Colonic mucosa (tissue), 4 donors: ENCODE measurements around the gene POU6F2. TPM values are rescaled to one million over a fixed set of nuclear protein-coding genes. Genes with fewer than 3 reads are reported as not detected.

Experiments
- DNase-seq: peaks from one replicate; pipeline ENCODE4 v3.0.0-alpha.2; 2020
- H3K27ac ChIP-seq: fragments of 200-600 bp; one replicate; pipeline ENCODE4 v1.8.0; 2021
- H3K27me3 ChIP-seq: fragments of 200-600 bp; one replicate; pipeline ENCODE4 v1.8.0; 2021
- H3K36me3 ChIP-seq: fragments of 200-600 bp; one replicate; pipeline ENCODE4 v1.8.0; 2021
- H3K4me1 ChIP-seq: fragments of 200-600 bp; one replicate; pipeline ENCODE4 v1.8.0; 2021; ENCODE audit warnings: mild to moderate bottlenecking
- H3K4me3 ChIP-seq: fragments of 200-600 bp; one replicate; pipeline ENCODE4 v1.8.0; 2021
- H3K9ac ChIP-seq, 2 donors: one replicate each; pipeline ENCODE4 v1.7.0; 2013; ENCODE audit warnings: control low read depth in 2 of 2, low read depth in 2 of 2, low read length in 2 of 2
- H3K9me3 ChIP-seq: fragments of 200-600 bp; one replicate; pipeline ENCODE4 v1.8.0; 2021
- CTCF ChIP-seq: fragments of 200-600 bp; IDR thresholded peaks from one replicate; pipeline ENCODE4 v1.8.0; 2022; ENCODE audit warnings: antibody characterized with exemption, mild to moderate bottlenecking
- intact Hi-C: fragments of 100-400 bp; cut with DNase I; formaldehyde crosslinking; loops from one replicate; pipeline ENCODE4 v1.14.1; 2022
- total RNA-seq, 2 donors: library from RNA; stranded (reverse); fragmentation: NEBNext Ultra II Directional in 1 of 2; extraction: Animal tissue kit (Norgen Biotek cat#: 25700) in 1 of 2; gene quantifications; one replicate each; pipeline ENCODE4 v1.2.1, GENCODE V29; 2021
- donor health status: healthy.
- donor health status: DM: no; HTN: no; CAD: no.
- donor health status: DM: no; HTN: no; CAD: no.

The POU6F2 gene
- total RNA-seq, 2 donors from 2014 or later, result 1.3 TPM; not detected in 1

GRCh38 chr7:39446546-39446945 is 468.8 kb downstream of the POU6F2 start:
- H3K4me1 ChIP-seq, result no peaks in the 10 kb centered on the region
- no peak overlapping the region for H3K4me3 ChIP-seq
- no peaks in the 10 kb centered on the region for H3K9me3 ChIP-seq
- no peak overlapping the region for H3K9ac ChIP-seq
- no peak for DNase-seq
- no peak overlapping the region for H3K27ac ChIP-seq
- no peak for TF ChIP-seq CTCF
- peaks cover 4% of the 10 kb centered on the region for H3K27me3 ChIP-seq
- no peaks in the 10 kb centered on the region for H3K36me3 ChIP-seq
- intact Hi-C loops, result no loop called here

- H3K36me3 ChIP-seq, result no peaks in the 10 kb centered on the region
- H3K9ac ChIP-seq, result no peak overlapping the region
- DNase-seq, result no peak
- intact Hi-C loops, result no loop called here
- no peak overlapping the region for H3K4me3 ChIP-seq
- H3K9me3 ChIP-seq, result no peaks in the 10 kb centered on the region
- no peak for TF ChIP-seq CTCF
- H3K27ac ChIP-seq, result no peak overlapping the region
- H3K27me3 ChIP-seq, result peaks cover 4% of the 10 kb centered on the region
- H3K4me1 ChIP-seq, result no peaks in the 10 kb centered on the region
These were observed 474.2 kb downstream of the POU6F2 start for GRCh38 chr7:39451901-39452300.

GRCh38 chr7:39453743-39454355 is 476.1 kb downstream of the POU6F2 start:
- peak; percentile 61 for TF ChIP-seq CTCF
- no peaks in the 10 kb centered on the region for H3K9me3 ChIP-seq
- no peak overlapping the region for H3K9ac ChIP-seq
- H3K27me3 ChIP-seq, result peaks cover 4% of the 10 kb centered on the region
- no peak overlapping the region for H3K4me3 ChIP-seq
- H3K27ac ChIP-seq, result no peak overlapping the region
- intact Hi-C loops, result no loop called here
- no peaks in the 10 kb centered on the region for H3K4me1 ChIP-seq
- peak; percentile 56 for DNase-seq
- H3K36me3 ChIP-seq, result no peaks in the 10 kb centered on the region

- Histone ChIP-seq H3K27ac (no peak overlapping the region), H3K36me3 (no peaks in the 10 kb centered on the region), H3K4me1 (no peaks in the 10 kb centered on the region), H3K4me3 (peak overlapping the region; percentile 6), H3K27me3 (no peaks in the 10 kb centered on the region), H3K9ac (no peak overlapping the region), H3K9me3 (no peaks in the 10 kb centered on the region)
- peak; percentile 43 for DNase-seq
- intact Hi-C loops, result no loop called here
- no peak for TF ChIP-seq CTCF
These were observed 480.5 kb downstream of the POU6F2 start for GRCh38 chr7:39458061-39458745.

- Histone ChIP-seq H3K27me3 (no peaks in the 10 kb centered on the region), H3K27ac (no peak overlapping the region), H3K4me3 (no peak overlapping the region), H3K9me3 (no peaks in the 10 kb centered on the region), H3K36me3 (no peaks in the 10 kb centered on the region), H3K9ac (no peak overlapping the region), H3K4me1 (no peaks in the 10 kb centered on the region)
- intact Hi-C loops, result loop anchor here (5.0 kb wide), 1 partner anchor 527 kb away; no protein-coding TSS in a partner anchor
- no peak for DNase-seq
- no peak for TF ChIP-seq CTCF
These were observed 481.9 kb downstream of the POU6F2 start for GRCh38 chr7:39459636-39460035.
